22Rv1 (cell line): ENCODE results near the gene APOL6.

ENCODE experiments used
- CTCF ChIP-seq: fragments of 450-650 bp; IDR thresholded peaks from 2 replicates; pipeline ENCODE4 v1.5.1; 2017; ENCODE audit warnings: mild to moderate bottlenecking
- ZFX ChIP-seq: fragments of 450-650 bp; IDR thresholded peaks from 2 replicates; pipeline ENCODE4 v1.6.1; 2017; ENCODE audit warnings: antibody characterized with exemption, borderline replicate concordance

GRCh38 chr22:35609261-35609660, 39.0 kb upstream of the APOL6 start:
- TF ChIP-seq CTCF (no peak), ZFX (no peak)
